Measurements from ENCODE around the gene CFAP157. TPM values are rescaled to one million over a fixed set of nuclear protein-coding genes. Genes with fewer than 3 reads are reported as not detected.

CFAP157 gene
- total and polyA plus RNA-seq, 8 donors, result 0.14 to 7.6 (median 0.19) TPM; not detected in 3

- intact Hi-C loops (cut with DNase I; ENCODE audit: low total_unique reads), result no loop called here
- no peak for DNase-seq
- TF ChIP-seq EP300 (IDR thresholded peaks at IDR 0.05) (no peak), CTCF (IDR thresholded peaks at IDR 0.05) (no peak), POLR2AphosphoS5 (IDR thresholded peaks at IDR 0.05) (no peak), POLR2A (IDR thresholded peaks at IDR 0.05) (no peak)
- Histone ChIP-seq H3K36me3 (peaks cover 4 to 29% (median 19%) of the 10 kb centered on the region in 4 donors), H3K9me3 (no peaks in the 10 kb centered on the region), H3K4me3 (no peak overlapping the region), H3K27ac (no peak overlapping the region), H3K27me3 (peaks cover 8 to 76% (median 20%) of the 10 kb centered on the region in 3 donors), H3K4me1 (peaks cover 10 to 24% (median 17%) of the 10 kb centered on the region in 4 donors)
- 50 to 65% (median 64%) methylated on average over 8 of the region's 8 CpGs for WGBS, 5 donors
Measured at GRCh38 chr9:127753622-127754021, 46.8 kb downstream of the CFAP157 start.

GRCh38 chr9:127754099-127755060 lies 47.6 kb downstream of the CFAP157 start:
- Histone ChIP-seq H3K27me3 (peaks cover 8 to 69% (median 20%) of the 10 kb centered on the region in 3 donors), H3K9me3 (no peaks in the 10 kb centered on the region), H3K4me3 (peak overlapping the region in 1 of 4 donors; percentile 16), H3K27ac (peak overlapping the region in 2 of 5 donors; percentile 8 to 18), H3K4me1 (peaks cover 10 to 24% (median 18%) of the 10 kb centered on the region in 4 donors), H3K36me3 (peaks cover 4 to 22% (median 12%) of the 10 kb centered on the region in 4 donors)
- no peak for TF ChIP-seq POLR2AphosphoS5 (IDR thresholded peaks at IDR 0.05)
- no peak for TF ChIP-seq EP300 (IDR thresholded peaks at IDR 0.05)
- TF ChIP-seq POLR2A (IDR thresholded peaks at IDR 0.05), result no peak
- TF ChIP-seq CTCF (IDR thresholded peaks at IDR 0.05), result no peak
- peak in 1 of 2 donors; percentile 80 for DNase-seq
- 17 to 51% (median 24%) methylated on average over 24 to 86 of the region's 86 CpGs for WGBS, 5 donors
- intact Hi-C loops (cut with DNase I; ENCODE audit: low total_unique reads), result no loop called here

- TF ChIP-seq POLR2AphosphoS5 (IDR thresholded peaks at IDR 0.05), result no peak
- TF ChIP-seq CTCF (IDR thresholded peaks at IDR 0.05), result no peak
- TF ChIP-seq POLR2A (IDR thresholded peaks at IDR 0.05), result no peak
- no peak for TF ChIP-seq EP300 (IDR thresholded peaks at IDR 0.05)
- Histone ChIP-seq H3K9me3 (no peaks in the 10 kb centered on the region), H3K4me3 (peak overlapping the region in 2 of 4 donors; percentile 11 to 16), H3K36me3 (peaks cover 0 to 12% (median 8%) of the 10 kb centered on the region in 4 donors), H3K27me3 (peaks cover 8 to 65% (median 20%) of the 10 kb centered on the region in 3 donors), H3K27ac (peak overlapping the region in 2 of 5 donors; percentile 8 to 18), H3K4me1 (peaks cover 10 to 24% (median 18%) of the 10 kb centered on the region in 4 donors)
- DNase-seq, result peak in 1 of 2 donors; percentile 80
- intact Hi-C loops (cut with DNase I; ENCODE audit: low total_unique reads), result no loop called here
- WGBS, 5 donors, result 23 to 55% (median 34%) methylated on average over 18 to 61 of the region's 61 CpGs
Measured at GRCh38 chr9:127755061-127756060, 48.6 kb downstream of the CFAP157 start.

Measured in stomach (tissue), 9 donors.